Stimulated activated CD4-positive, alpha-beta T cell treated with anti-CD3 and anti-CD28 coated beads, TNF-alpha, amount 100 ng/mL, for 1 hour (primary cell): ENCODE results near the gene MRPL23.

Source experiments
- DNase-seq, 3 donors: peaks; one replicate each; pipeline ENCODE4 v3.0.0-alpha.2; 2020; ENCODE audit warnings: low read depth in 3 of 3, low spot score in 1 of 3

MRPL23 gene

GRCh38 chr11:1946812-1947484 lies at the start of gene MRPL23:
Gene MRPL23 (plus strand): TSS chr11:1947332. CDS start chr11:1947363, 31 bp downstream.
- DNase-seq, result peak in 1 of 3 donors; percentile 40

- no peak for DNase-seq
Measured at GRCh38 chr11:1899090-1899489, 48.0 kb upstream of the MRPL23 start.

GRCh38 chr11:1899686-1900085 lies 47.4 kb upstream of the MRPL23 start:
- no peak for DNase-seq

- no peak for DNase-seq
Measured at GRCh38 chr11:1906181-1906580, 41.0 kb upstream of the MRPL23 start.

- no peak for DNase-seq
Measured at GRCh38 chr11:1906611-1907423, 40.3 kb upstream of the MRPL23 start.

GRCh38 chr11:1908618-1909017 lies 38.5 kb upstream of the MRPL23 start:
- no peak for DNase-seq

- DNase-seq, result no peak
Measured at GRCh38 chr11:1909524-1909923, 37.6 kb upstream of the MRPL23 start.

- DNase-seq, result no peak
Measured at GRCh38 chr11:1912289-1912878, 34.7 kb upstream of the MRPL23 start.

- no peak for DNase-seq
Measured at GRCh38 chr11:1913271-1914060, 33.7 kb upstream of the MRPL23 start.

- DNase-seq, result no peak
Measured at GRCh38 chr11:1915795-1916131, 31.4 kb upstream of the MRPL23 start.

- no peak for DNase-seq
Measured at GRCh38 chr11:1916132-1916985, 30.8 kb upstream of the MRPL23 start.

- DNase-seq, result no peak
Measured at GRCh38 chr11:1916986-1917522, 30.1 kb upstream of the MRPL23 start.

GRCh38 chr11:1917523-1918435 lies 29.4 kb upstream of the MRPL23 start:
- no peak for DNase-seq

- no peak for DNase-seq
Measured at GRCh38 chr11:1918436-1919315, 28.5 kb upstream of the MRPL23 start.

GRCh38 chr11:1919391-1920127 lies 27.6 kb upstream of the MRPL23 start, which contains the start of gene TNNT3:
Gene TNNT3 (plus strand): TSS chr11:1919703. CDS start chr11:1922875, 3,172 bp downstream.
- no peak for DNase-seq

GRCh38 chr11:1920128-1920908 lies 26.8 kb upstream of the MRPL23 start:
- no peak for DNase-seq
